Endothelial cell (in vitro differentiated cells): Measurements from ENCODE around the gene SERINC2. TPM values are rescaled to one million over a fixed set of nuclear protein-coding genes. Genes with fewer than 3 reads are reported as not detected.
A peak's percentile ranks its signal among the peaks of the same experiment; 100 is the strongest.
"Not testable (repeated sequence)": the region's sequence is repeated elsewhere in the genome, so short reads cannot be mapped to it uniquely, and the experiment has no call there.

Source experiments
- DNase-seq: peaks from one replicate; pipeline ENCODE4 v3.0.0; 2021; ENCODE audit warnings: low spot score
- H3K27ac Mint-ChIP-seq: one replicate; pipeline ENCODE4 v1.8.0; 2021; ENCODE audit warnings: mixed read lengths, inconsistent platforms; ENCODE audit not compliant: unreplicated experiment
- H3K27me3 Mint-ChIP-seq: one replicate; pipeline ENCODE4 v1.8.0; 2021; ENCODE audit warnings: mild to moderate bottlenecking, moderate library complexity, mixed read lengths, inconsistent platforms; ENCODE audit not compliant: unreplicated experiment
- H3K36me3 Mint-ChIP-seq: one replicate; pipeline ENCODE4 v1.8.0; 2021; ENCODE audit warnings: mild to moderate bottlenecking, low read depth, mixed read lengths, inconsistent platforms; ENCODE audit not compliant: unreplicated experiment
- H3K4me1 Mint-ChIP-seq: one replicate; pipeline ENCODE4 v1.8.0; 2021; ENCODE audit warnings: mild to moderate bottlenecking, mixed read lengths, inconsistent platforms; ENCODE audit not compliant: unreplicated experiment
- H3K4me3 Mint-ChIP-seq: one replicate; pipeline ENCODE4 v1.8.0; 2021; ENCODE audit warnings: mild to moderate bottlenecking, mixed read lengths, inconsistent platforms; ENCODE audit not compliant: unreplicated experiment
- H3K9me3 Mint-ChIP-seq: one replicate; pipeline ENCODE4 v1.8.0; 2021; ENCODE audit warnings: mixed read lengths, inconsistent platforms; ENCODE audit not compliant: unreplicated experiment
- CTCF ChIP-seq: fragments of 200-600 bp; sonication (generic); IDR thresholded peaks from one replicate; pipeline ENCODE4 v1.5.0; 2021; ENCODE audit warnings: antibody characterized with exemption; ENCODE audit not compliant: unreplicated experiment
- total RNA-seq: library from RNA; stranded (reverse); fragmentation: NEBNext Ultra II Directional; extraction: Animal tissue kit (Norgen Biotek cat#: 25700); gene quantifications from one replicate; pipeline ENCODE4 v1.2.1, GENCODE V29; 2021; ENCODE audit not compliant: unreplicated experiment

The SERINC2 gene
- total RNA-seq, 1 donor from 2014 or later: 23.6 TPM

- no peak overlapping the region for H3K27ac Mint-ChIP-seq
- no peak for DNase-seq
- no peaks in the 10 kb centered on the region for H3K9me3 Mint-ChIP-seq
- H3K4me1 Mint-ChIP-seq: no peaks in the 10 kb centered on the region
- H3K36me3 Mint-ChIP-seq: peaks cover 27% of the 10 kb centered on the region
- no peak overlapping the region for H3K4me3 Mint-ChIP-seq
- TF ChIP-seq CTCF: no peak
- peaks cover 5% of the 10 kb centered on the region for H3K27me3 Mint-ChIP-seq
These were observed 15.6 kb downstream of the SERINC2 start for GRCh38 chr1:31428436-31429221.

GRCh38 chr1:31429583-31429982, 16.6 kb downstream of the SERINC2 start:
- DNase-seq: no peak
- no peak for TF ChIP-seq CTCF
- H3K9me3 Mint-ChIP-seq: no peaks in the 10 kb centered on the region

GRCh38 chr1:31431351-31432257, 18.6 kb downstream of the SERINC2 start:
- H3K27ac Mint-ChIP-seq, DNase-seq, H3K4me1 Mint-ChIP-seq, H3K9me3 Mint-ChIP-seq, H3K4me3 Mint-ChIP-seq: not testable (repeated sequence)
- Mint-ChIP-seq H3K36me3 (peaks cover 25% of the 10 kb centered on the region), H3K27me3 (peaks cover 10% of the 10 kb centered on the region)

More at GRCh38 chr1:31429583-31429982, 16.6 kb downstream of the SERINC2 start:
- H3K4me3 Mint-ChIP-seq: no peak overlapping the region
- H3K27me3 Mint-ChIP-seq: peaks cover 6% of the 10 kb centered on the region
- H3K4me1 Mint-ChIP-seq: no peaks in the 10 kb centered on the region
- peaks cover 29% of the 10 kb centered on the region for H3K36me3 Mint-ChIP-seq
- H3K27ac Mint-ChIP-seq: no peak overlapping the region

- Mint-ChIP-seq H3K36me3 (peaks cover 19% of the 10 kb centered on the region), H3K4me1 (no peaks in the 10 kb centered on the region), H3K27me3 (peaks cover 12% of the 10 kb centered on the region), H3K27ac (no peak overlapping the region), H3K4me3 (no peak overlapping the region), H3K9me3 (no peaks in the 10 kb centered on the region)
- no peak for DNase-seq
- no peak for TF ChIP-seq CTCF
These were observed 19.8 kb downstream of the SERINC2 start for GRCh38 chr1:31432592-31433395.

GRCh38 chr1:31433396-31433930, 20.4 kb downstream of the SERINC2 start:
- Mint-ChIP-seq H3K27me3 (peaks cover 12% of the 10 kb centered on the region), H3K4me1 (no peaks in the 10 kb centered on the region), H3K9me3 (no peaks in the 10 kb centered on the region), H3K27ac (no peak overlapping the region), H3K36me3 (peaks cover 19% of the 10 kb centered on the region), H3K4me3 (peak overlapping the region; percentile 2)
- no peak for TF ChIP-seq CTCF
- no peak for DNase-seq
